SK-MEL-5 (cell line): Measurements from ENCODE around the gene TIMM17A. TPM values are rescaled to one million over a fixed set of nuclear protein-coding genes. Genes with fewer than 3 reads are reported as not detected.
"Not testable (repeated sequence)": the region's sequence is repeated elsewhere in the genome, so short reads cannot be mapped to it uniquely, and the experiment has no call there.

ENCODE experiments used
- DNase-seq: peaks from one replicate; pipeline ENCODE4 v3.0.0-alpha.2; 2016; ENCODE audit warnings: low read depth, low spot score
- in situ Hi-C: cut with HindIII; loops from 2 replicates; pipeline ENCODE4 v1.10.0; 2016; ENCODE audit warnings: low sequenced_read_pairs, high pct_unique_total_duplicates, low pct_unique_long_range_greater_than_20kb
- total RNA-seq: library from RNA; depleted of rRNA; stranded (reverse); fragments of >200 nt; shearing (Covaris generic); gene quantifications from 2 replicates; pipeline ENCODE4 v1.2.3, GENCODE V29; 2014

Gene TIMM17A
- total RNA-seq, 1 experiment from 2014 or later, result 114 TPM

DNA sequence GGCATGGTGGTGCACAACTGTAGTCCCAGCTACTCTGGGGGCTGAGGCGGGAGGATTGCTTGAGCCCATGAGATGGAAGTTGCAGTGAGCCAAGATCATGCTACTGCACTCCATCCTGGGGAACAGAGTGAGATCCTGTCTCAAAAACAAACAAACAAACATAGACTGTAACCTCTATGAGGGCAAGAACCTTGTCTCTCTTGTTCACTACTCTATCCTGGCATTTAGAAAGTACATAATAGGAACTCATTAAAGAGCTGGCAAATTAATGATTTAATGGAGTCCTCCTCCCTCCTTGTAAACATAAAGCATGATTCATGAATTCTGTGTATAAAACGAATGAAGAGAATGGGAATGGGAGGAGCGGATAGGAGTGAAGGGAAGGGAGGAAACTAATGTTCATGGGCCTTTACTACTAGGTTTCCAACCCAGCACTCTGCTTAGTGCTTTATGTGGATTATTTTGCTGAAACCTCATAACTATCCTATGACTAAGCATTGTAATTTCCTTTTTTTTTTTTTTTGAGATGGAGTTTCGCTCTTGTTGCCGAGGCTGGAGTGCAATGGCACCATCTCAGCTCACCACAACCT lies 17.6 kb upstream of the TIMM17A start:
- in situ Hi-C loops, result no loop called here
- DNase-seq, result no peak

- in situ Hi-C loops, result no loop called here
- no peak for DNase-seq
Measured at GRCh38 chr1:201938440-201939035, 16.8 kb upstream of the TIMM17A start.

DNA sequence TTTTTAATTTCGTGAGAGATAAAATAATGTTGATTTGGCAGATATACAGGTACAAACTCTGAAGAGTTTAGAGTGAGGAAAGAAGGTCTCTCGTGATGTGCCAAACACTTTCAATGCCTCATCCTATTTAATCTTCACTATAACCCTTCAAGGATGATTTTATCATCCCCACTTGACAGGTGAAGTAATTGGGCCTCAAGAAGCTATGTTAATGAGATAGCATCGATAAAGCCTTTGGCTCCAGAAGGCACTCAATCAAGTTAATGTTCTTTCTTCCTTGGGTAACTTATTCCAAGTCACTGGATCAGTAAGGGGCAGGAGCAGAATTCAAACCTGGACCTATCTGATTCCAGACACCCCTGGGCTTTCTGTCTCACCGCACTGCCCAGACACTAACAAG lies 16.2 kb upstream of the TIMM17A start:
- in situ Hi-C loops, result no loop called here
- DNase-seq, result no peak

DNA sequence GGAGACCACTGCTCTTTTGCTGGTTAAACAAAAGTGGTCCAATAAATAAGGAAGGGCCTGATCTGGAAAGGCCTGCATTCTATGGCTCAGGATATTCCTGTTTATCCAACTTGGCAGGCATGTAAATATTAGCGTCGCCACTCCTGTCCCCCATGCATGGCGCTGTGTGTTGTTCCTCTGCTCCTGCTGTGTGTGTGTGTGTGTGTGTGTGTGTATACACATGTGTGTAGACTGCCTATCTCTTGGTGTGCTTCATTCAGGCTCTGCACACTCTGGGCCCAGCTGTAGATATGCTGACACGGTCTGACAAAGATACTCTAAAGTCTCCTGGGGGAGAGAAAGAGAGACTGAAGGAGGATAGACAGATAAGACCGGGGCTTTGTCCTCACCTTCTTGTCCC lies 15.7 kb upstream of the TIMM17A start:
- no peak for DNase-seq
- in situ Hi-C loops, result no loop called here

DNA sequence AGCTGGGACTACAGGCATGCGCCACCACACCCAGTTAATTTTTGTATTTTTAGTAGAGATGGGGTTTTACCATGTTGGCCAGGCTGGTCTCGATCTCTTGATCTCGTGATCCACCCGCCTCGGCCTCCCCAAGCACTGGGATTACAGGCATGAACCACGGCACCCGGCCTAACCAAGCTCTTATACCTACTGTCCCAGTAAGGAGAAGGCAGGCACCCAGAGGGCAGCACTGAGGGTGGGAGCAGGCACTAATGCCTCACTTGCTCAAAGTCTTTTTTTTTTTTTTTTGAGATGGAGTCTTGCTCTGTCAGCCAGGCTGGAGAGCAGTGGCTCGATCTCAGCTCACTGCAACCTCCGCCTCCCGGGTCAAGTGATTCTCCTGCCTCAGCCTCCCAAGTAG lies 15.0 kb upstream of the TIMM17A start:
- in situ Hi-C loops, DNase-seq: not testable (repeated sequence)

DNA sequence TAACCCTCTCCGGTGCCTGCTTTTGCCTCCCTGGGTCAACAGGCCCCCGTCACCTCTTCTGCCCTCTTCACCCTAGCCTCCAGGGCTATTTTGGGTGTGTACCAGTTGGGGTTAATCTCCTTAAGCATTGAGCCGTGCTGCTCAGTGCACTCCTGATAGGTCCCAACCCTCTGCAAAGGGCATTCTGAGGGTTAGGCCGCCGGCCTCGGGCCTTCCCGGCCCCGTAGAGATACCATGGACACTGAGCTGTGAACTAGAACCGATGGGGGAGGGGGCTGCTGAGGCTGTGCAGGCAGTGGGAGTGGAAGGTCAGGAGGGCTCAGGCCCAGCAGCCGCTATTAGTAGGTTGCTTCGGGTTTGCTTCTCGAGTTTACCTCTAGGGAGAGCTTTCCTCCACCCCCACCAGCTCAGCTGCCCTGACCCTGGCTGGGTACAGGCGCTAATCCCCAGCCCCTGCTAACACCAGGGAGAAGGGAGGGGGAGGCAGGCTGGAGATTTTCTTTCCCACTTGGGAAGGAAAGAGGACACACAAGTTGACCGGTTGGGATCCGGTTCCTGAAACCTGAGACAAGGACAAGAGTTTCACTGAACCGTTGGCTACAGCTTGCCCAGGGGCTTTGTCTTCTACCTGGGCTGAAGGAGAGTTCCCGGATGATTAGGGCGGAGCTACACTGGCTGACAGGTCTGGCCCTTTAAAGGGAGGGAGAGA lies 13.7 kb upstream of the TIMM17A start:
- DNase-seq, result no peak
- in situ Hi-C loops, result no loop called here

- in situ Hi-C loops, result no loop called here
- no peak for DNase-seq
Measured at GRCh38 chr1:201942129-201942495, 13.2 kb upstream of the TIMM17A start.

GRCh38 chr1:201944002-201944401 lies 11.3 kb upstream of the TIMM17A start:
- no peak for DNase-seq
- in situ Hi-C loops, result no loop called here

DNA sequence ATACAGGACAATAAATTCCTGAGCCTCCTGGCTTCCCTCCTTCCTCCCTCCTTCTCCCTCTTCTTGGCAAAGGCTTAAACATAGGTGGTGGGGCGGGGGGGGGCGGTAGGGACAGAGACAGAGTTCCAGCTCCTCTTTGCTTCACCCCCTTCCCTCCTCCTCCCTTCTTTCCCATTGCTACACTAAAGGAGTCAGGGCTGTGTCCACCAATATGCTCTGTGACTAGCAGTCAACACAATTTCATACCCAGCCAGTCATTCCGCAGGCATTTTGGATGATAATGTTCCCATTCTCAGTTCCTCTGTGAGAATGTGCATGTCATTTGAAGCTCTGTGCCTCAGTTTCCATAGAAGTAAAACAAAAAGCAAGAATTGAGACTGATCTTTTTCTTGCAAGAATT lies 10.7 kb upstream of the TIMM17A start:
- DNase-seq, result no peak
- in situ Hi-C loops, result no loop called here

GRCh38 chr1:201945157-201945556 lies 10.1 kb upstream of the TIMM17A start:
- in situ Hi-C loops, result no loop called here
- DNase-seq, result no peak

DNA sequence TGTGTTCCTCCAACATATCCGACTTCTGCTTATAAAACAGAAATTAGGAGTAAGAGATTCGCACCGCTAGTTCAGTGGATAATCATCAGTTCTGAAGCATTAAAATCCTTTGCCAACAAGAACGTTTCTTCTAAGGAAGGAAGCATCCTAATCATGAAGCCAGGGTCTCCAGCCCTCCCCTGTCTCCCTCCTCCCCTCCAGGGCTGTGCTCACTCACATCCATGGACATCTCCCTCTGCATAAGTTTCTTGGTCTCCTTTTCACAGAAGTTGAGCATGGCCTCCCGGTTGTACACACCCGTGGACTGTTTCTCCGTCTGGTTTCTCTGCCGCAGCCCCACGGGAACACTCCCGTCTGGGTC lies 9.5 kb upstream of the TIMM17A start:
- in situ Hi-C loops, result no loop called here
- no peak for DNase-seq

DNA sequence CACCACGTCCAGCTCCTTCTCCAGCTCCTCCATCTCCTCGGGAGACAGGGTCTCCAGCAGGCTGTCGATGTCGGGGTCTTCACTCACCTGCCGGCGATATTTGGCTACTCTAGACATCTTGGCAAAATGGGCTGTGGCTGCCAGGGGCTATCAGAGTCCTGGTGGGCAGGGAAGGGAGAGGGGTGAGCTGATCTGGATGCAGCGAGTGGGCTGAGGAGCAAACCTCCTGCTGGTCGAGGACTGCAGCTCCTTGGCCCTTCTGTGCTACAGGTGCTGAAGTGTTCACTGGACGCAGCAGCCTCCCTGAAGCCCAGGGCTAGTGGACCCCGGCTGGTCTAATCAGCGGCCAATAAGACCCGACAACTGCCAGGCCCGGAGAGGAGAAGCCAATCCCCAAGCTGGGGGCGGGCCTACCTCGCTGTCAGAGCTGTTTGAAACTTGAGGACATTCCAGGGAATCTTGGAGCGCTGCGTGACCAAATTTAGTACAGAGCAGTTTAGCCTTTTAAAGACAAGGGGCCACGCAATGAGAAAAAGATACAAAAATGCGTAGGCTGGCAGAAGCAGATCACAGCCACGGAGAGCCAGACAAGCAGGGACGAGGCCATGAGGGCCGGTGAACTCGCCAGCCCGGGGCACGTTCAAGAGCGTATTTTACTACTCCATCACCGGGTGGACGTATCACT lies 8.9 kb upstream of the TIMM17A start, which contains the start of gene LMOD1:
LMOD1 (minus strand) TSS at position 325 of the 685 bp plus-strand sequence; CDS start at position 117, 208 bp downstream.
- DNase-seq, result no peak
- in situ Hi-C loops, result no loop called here

- no peak for DNase-seq
- in situ Hi-C loops, result no loop called here
Measured at GRCh38 chr1:201947697-201948008, 7.7 kb upstream of the TIMM17A start.

DNA sequence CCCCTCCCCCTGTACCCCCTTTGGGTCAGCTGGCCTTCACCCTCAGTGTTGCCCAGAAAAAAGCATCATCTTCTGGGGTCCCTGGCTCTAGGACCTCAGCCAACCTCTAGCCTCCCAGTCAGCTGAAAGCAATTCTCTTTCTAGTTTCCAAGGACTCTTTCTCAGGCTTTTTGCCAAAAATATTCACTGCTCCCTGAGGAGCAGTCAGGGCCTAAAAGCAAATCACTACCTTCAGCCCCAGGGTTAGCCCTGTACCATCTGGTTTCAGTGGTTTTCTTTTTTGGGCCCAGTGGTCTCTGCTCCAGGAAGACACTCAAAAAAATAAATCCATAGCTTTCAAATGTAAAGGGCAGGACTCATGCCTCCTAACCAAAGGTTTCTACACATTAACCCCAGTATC lies 5.8 kb upstream of the TIMM17A start:
- DNase-seq, result no peak
- in situ Hi-C loops, result no loop called here

DNA sequence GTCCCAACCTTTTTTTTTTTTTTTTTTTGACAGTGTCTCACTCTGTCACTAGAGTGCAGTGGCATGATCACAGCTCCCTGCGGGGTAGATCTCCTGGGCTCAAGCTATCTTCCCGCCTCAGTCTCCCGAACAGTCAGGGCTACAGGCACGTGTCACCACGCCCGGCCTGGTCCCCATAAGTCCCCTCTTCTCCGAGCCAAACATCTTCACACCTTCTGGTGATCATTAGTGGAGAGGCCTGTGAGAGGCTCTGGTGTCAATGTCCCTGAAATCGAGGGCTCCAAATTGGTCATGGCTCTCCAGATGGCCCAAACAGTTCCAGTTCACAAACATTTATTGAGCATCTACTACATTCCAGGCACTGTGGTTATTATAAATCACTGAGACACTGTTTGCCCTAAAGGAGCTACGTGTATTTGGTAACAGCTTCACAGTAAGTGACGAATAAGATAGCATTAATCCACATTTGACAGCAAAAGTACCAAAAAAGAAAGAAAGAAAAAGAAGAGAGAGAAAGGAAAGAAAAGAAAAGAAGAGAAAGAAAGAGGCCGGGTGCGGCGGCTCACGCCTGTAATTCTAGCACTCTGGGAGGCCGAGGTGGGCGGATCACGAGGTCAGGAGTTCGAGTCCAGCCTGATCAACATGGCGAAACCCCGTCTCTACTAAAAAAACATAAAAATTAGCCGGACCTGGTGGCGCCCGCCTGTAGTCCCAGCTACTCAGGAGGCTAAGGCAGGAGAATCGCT lies 867 bp upstream of the TIMM17A start:
- no peak for DNase-seq

DNA sequence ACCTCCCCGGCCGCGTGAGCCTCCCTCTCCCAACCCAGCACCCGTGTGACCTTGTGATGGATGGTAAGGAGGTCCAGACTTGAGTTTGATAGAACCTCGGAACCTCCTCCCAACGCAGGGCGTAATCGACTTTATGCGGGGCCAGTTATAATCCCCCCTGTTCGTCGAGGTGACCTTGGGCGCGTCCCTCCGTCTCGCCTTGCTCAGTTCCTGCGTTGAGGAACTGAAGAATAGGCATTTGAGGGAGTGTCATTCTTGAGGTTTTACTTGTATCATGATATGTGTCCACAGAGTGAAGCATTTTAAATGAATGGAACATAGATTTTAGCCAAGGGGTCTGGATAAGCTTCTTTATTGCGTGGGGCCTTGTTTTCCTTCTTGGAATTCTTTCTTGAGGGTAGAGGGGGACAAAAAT lies 433 bp downstream of the TIMM17A start:
- in situ Hi-C loops, result no loop called here
- DNase-seq, result no peak

More for the DNA sequence above, 867 bp upstream of the TIMM17A start:
- in situ Hi-C loops, result no loop called here

GRCh38 chr1:201958348-201958747 lies 3.0 kb downstream of the TIMM17A start:
- DNase-seq, result no peak
- in situ Hi-C loops, result no loop called here

- in situ Hi-C loops, DNase-seq: not testable (repeated sequence)
Measured at GRCh38 chr1:201962382-201962781, 7.1 kb downstream of the TIMM17A start.
